A549 (cell line): ENCODE measurements around the gene PODNL1.

ENCODE experiments used
- HDAC2 ChIP-seq: fragments of 200-600 bp; sonication (generic); IDR thresholded peaks from 2 replicates; pipeline ENCODE4 v1.6.1; 2016
- MAFK ChIP-seq: fragments of 450-650 bp; IDR thresholded peaks from 2 replicates; pipeline ENCODE4 v1.6.1; 2014; ENCODE audit not compliant: partially characterized antibody
- TF ChIP-seq, protein P1 (sequence below): fragments of >200 bp; sonication (Bioruptor Twin); formaldehyde crosslinking; IDR thresholded peaks from 3 replicates; pipeline ENCODE4 v1.5.1; 2016
- TF ChIP-seq, protein P2 (sequence below): IDR thresholded peaks from 2 replicates; pipeline ENCODE4 v1.6.1; 2012

DNA sequence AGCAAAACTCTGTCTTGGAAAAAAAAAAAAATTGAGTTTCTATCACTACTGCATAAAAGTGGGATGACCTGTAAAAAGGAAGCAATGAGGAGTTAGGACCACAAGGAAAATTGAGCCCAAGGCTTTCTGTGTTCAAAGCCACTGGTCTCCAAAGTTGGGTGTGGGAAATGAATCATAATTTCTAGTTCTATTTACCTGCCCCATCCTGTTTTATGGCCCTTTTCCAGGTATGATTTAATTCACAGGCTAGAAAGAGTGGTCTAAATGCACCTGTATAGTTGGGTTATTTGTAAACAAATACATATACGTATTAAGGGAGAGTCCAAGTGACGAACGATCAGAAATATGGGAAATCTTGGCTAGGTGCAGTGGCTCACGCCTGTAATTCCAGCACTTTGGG lies 8.2 kb upstream of the PODNL1 start:
- TF ChIP-seq, protein P1, sequence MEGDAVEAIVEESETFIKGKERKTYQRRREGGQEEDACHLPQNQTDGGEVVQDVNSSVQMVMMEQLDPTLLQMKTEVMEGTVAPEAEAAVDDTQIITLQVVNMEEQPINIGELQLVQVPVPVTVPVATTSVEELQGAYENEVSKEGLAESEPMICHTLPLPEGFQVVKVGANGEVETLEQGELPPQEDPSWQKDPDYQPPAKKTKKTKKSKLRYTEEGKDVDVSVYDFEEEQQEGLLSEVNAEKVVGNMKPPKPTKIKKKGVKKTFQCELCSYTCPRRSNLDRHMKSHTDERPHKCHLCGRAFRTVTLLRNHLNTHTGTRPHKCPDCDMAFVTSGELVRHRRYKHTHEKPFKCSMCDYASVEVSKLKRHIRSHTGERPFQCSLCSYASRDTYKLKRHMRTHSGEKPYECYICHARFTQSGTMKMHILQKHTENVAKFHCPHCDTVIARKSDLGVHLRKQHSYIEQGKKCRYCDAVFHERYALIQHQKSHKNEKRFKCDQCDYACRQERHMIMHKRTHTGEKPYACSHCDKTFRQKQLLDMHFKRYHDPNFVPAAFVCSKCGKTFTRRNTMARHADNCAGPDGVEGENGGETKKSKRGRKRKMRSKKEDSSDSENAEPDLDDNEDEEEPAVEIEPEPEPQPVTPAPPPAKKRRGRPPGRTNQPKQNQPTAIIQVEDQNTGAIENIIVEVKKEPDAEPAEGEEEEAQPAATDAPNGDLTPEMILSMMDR: no peak
- TF ChIP-seq, protein P2, sequence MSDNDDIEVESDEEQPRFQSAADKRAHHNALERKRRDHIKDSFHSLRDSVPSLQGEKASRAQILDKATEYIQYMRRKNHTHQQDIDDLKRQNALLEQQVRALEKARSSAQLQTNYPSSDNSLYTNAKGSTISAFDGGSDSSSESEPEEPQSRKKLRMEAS: no peak
- TF ChIP-seq MAFK (no peak), HDAC2 (no peak)
